ENCODE data around the gene MRPL48.
A peak's percentile ranks its signal among the peaks of the same experiment; 100 is the strongest.
"Not testable (repeated sequence)": the region's sequence is repeated elsewhere in the genome, so short reads cannot be mapped to it uniquely, and the experiment has no call there.

MRPL48 gene

DNA sequence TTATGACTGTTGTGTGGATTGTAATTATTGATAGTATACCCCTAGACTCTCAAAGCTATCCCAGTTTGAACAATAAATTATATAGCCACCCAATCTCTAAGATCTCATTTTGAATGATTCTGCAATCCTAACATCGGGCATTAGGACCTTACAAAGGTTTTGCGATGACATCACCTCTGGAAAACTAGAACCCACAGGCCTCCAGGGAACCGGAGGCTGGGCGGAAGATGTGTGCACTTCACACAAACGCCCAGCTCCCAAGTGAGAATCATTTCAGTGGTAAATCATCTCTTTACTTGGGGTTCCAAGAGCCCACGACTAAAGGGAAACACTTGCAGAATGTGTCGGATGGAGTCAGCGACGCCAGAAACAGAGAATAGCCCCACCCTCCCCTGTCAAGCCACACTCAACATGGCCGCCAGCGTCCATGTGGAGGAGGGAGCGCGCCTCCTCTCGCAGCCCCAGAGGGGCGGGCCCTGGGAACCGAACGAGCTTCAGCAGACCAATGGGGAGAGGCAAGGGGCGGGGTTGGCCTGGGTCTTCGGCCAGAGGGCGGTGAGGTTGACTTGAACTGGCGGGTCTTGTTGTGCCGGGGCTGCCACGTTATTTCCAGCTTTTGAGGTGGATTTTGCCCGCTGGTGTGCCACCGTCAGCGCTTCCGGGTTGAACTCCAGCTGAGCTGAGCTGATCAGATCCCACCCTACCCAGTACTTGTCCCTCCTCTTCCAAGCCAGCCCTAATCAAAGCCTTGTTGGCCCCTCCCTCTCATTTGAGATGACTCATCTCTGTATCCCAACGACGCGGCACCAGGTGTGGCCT, 8.4 kb upstream of the MRPL48 start:
- peak; percentile 96 for DNase-seq (ENCODE audit: low spot score)

DNA sequence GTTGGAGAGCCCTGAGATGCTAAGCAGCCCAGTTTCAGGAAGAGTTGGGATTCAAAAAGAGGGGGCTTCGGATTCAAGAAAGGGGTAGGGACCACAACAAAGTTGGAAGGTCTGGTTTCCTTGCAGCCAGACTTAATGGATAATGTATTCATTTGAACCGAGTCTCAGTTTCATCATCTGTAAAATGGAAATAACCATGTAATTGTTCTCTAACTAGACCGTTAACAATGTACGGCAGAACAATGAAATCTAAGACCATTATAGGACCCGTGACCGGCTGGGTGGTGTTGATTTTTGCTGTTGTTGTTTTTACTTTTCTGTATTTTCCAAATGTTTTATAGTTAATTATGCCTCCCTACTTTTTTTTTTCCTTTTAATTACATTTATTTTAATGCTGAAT, 6.4 kb upstream of the MRPL48 start:
- DNase-seq (ENCODE audit: low spot score): no peak

DNA sequence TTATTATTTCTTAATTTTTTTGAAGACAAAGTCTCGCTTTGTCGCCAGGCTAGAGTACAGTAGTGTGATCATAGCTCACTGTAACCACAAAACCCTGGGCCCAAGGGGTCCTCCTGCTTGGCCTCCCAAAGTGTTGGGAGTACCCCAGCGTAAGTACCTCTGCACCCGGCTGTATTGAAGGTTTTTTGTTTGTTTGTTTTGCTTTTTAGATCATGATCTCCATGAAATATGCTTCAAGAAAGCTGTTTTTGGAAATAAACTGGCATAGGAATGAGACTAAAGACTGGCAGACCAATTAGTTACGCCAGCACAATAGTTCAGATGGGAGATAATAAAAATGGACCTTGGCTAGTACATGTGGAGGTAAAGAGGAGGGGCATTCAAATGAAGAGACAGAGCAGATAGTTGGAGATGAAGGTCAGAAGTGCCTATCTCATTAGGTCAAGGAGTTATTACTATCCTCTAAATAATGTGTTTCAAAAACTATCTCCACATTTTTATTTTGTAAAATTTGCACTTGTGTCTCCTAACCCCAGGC, 4.1 kb upstream of the MRPL48 start:
- no peak for DNase-seq (ENCODE audit: low spot score)

DNA sequence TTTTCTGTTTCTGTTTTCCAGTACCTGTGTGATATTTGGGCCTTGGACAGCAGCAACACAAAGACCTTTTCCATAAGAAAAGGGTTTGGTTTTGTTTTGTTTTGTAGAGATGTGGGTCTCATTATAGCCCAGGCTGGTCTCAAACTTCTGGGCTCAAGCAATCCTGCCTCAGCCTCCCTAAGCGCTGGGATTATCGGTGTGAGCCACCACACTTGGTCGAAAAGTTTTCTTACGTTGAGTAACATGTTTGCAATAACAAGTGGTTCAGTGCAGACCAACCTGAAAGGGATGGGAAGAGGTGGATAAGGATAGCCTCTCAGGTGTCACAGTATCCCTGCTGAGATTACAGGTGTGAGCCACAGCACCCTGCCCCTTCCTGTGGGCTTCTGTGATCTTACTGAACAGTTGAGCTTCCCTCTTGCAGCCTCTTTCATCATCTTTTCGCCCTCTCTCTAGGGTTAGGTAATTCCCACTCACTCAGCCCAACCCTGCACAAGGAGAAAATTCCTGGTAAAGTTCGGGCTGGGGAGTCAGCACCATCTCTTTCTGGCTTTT, 3.5 kb upstream of the MRPL48 start:
- no peak for DNase-seq (ENCODE audit: low spot score)

DNA sequence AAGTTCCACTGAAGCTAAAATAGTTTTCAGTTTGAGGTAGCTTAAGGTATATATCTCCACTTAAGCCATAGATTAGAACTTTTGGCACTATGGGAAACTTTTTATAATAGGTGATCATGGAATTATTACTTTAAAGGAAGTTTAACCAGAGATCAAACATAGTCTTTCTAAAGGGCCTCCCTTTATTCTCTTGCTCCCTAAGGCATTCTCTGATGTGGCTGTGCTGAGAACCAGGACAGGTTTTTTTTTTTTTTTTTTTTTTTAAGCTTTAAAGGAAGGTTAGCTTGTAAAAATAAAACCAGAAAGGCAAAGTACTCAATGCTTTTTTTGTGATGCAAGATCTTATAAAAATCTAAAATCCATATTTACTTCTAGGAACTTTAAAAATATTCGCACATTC, 2.9 kb upstream of the MRPL48 start:
- DNase-seq (ENCODE audit: low spot score): no peak

DNA sequence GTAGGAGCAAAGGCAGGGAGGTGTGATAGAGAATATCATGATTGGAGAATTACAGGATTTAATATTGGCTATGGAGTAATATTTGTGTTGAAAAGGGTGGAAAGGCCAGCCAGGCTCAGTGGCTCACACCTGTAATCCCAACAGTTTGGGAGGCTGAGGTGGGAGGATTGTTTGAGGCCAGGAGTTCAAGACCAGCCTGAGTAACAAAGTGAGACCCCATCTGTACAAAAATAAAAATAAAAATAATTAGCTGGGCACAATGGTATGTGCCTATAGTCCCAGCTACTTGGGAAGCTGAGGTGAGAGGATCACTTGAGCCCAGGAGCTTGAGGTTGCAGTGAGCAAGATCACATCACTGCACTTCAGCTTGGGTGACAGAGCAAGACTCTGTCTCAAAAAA, 2.2 kb upstream of the MRPL48 start:
- DNase-seq (ENCODE audit: low spot score): not testable (repeated sequence)

DNA sequence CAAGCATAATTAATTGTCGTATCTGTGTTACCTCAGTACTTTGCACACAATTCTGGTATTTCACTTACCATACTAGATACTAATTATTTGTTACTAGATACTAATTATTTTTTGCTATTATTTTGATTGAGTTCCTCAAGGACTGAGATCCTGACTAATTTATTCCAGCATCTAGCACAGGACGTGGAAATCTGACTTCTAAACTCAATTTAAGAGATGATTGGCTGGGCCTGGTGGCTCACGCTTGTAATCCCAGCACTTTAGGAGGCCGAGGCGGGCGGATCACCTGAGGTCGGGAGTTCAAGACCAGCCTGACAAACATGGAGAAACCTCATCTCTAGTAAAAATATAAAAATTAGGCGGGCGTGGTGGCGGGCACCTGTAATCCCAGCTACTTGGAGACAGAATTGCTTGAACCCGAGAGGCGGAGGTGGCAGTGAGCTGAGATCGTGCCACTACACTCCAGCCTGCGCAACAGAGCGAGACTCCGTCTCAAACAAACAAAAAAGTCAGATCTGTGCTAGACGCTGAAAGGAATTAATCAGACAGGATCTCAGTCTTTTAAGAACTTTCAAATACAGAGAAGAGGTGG, 527 bp upstream of the MRPL48 start:
- DNase-seq (ENCODE audit: low spot score): no peak

DNA sequence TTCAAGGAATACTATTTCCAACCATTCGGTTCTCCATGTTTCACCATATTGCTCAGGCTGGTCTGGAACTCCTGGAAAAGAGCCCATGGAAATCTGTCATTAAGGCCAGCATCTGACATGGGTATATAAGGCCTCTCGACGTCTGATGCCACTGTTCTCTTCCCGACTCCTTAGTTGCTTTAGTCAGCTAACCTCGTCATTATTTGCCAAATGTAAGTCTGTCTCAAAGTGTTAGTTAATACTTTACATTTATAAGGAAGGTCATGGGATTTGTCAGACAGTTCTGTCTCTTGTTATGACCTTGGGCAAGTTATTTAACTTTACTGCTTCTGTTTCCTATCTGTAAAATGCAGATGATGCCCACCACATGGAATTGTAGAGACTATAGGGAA, 1.6 kb downstream of the MRPL48 start:
- DNase-seq (ENCODE audit: low spot score): no peak

DNA sequence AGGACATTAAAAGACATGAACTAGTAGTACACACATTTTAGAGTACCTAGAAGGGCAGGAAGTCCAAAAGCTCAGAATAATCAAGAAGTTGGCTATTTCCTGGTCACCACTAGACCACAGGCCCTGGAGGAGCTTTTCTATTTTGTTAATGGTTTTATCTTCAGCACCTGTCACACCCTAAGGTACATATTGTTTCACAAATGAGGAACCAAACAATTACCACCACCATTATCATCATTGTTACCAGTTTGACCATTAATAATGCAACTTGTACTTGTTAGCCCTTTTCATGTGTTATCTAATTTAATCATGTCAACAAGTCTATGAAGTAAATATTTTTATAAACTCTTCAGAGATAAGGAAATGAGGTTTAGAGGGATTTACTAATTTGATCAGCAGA, 4.9 kb downstream of the MRPL48 start:
- no peak for DNase-seq (ENCODE audit: low spot score)

DNA sequence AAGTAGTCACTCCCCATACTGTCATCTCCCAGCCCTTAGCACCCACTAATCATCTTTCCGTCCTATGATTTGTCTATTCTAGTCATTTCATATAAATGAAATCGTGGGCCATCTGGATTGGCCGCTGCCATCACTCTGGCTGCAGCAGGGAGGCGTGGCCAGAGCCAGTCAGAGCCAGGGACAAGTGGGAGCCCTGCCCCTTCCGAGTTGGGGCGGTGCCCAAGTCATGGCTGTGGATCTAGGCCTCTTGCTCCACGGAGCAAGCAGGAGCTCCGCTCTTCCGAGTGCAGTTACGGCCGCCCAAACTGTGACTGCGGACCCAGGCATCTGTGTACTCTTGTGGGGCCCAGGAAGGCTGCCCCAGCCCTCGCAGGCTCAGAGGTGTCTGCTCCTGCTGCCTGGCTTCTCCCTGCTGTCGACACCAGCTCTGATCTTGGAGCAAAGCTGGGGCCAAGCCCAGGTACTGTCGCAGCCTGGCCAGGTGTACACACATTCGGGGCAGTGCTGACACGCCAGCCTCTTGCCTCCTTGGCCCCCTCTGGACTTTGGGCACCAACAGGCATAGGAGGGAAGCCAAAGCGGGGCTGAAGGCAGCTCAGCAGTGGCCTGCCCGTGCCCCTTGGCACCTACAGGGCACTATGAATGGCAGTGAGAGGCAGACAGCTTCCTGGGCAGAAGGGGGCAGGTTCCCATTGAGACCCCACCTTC, 8.4 kb downstream of the MRPL48 start:
- no peak for DNase-seq (ENCODE audit: low spot score)

DNA sequence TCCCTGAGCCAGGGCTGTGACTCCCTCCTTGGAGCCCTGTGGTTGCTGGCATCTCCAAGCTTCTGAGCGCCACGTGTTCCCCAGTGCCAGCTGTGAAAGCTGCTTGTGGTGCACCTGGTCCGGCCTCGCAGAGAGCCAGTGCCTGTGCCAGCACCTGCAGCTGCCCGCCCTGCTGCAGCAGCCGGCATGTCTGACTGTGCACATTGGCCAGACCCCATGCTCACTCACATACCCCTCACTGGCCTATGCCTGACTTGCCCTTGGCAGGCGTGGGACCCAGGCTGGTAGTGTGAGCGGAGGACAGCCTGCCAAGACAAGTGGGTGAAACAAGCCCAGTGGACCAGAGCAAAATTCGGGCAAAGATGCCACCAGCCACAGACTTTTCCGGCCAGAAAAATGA, 9.8 kb downstream of the MRPL48 start:
- DNase-seq (ENCODE audit: low spot score): no peak

DNA sequence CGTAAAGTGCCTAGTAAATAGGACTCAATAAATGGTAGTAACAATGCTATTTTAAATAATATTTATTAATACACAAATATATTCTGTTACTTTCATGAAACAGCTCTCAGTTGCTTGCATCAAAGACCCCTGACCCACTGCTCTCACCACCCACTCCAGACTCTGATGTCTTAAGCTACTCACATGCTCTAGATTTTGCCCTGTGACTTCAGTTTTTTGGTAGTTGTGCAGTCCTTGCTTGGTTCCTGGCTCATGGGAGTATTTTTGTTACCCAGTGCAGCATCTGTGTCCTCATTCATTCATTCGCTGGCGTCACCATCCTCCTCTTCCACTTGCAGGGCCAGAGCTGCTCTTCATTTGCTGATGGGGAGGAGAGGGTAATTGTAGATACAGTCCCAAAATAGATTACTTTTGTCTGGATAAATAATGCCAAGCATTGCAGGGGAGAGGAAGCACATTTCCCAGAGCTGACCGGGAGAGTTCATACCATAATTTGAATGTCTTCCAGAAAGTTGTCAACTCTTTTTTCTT, 12.7 kb downstream of the MRPL48 start:
- no peak for DNase-seq (ENCODE audit: low spot score)

DNA sequence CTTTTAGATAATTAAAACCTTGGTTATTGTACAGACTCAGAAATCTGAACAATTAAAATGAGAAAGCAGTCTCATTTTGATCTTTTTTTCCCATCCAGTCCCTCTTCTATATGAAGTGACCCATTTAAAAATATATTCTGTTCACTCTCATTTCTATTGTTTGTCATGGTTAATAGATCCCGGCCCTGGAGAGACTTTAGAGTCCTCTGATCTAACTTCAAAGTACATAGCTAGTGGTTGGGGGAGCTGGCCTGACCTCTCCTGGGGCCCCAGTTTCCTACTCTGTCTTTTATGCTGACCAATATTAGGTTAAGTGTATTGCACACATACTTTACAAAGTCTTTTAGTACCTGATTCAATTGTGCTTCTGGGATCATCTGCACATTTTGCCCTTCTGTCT, 13.5 kb downstream of the MRPL48 start:
- DNase-seq (ENCODE audit: low spot score): no peak

DNA sequence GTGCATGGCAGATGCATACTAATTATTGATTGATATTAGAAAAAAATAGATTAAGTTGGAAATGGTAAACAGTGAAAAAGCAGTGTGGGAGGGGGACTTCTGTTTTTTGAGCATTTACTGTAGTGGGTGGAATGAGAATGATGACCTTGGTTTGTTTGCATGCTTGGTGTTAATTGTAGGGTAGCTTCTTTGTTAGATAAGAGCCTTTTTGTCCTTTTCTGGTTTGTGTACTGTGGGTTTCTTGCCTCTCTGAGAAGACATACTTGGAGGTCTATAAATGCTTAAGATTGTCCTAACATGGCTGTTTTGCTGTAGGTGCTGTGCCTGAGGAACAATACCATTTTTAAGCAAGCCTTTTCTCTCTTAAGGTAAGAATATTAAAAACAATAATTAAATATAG, 17.0 kb downstream of the MRPL48 start:
- no peak for DNase-seq (ENCODE audit: low spot score)

DNA sequence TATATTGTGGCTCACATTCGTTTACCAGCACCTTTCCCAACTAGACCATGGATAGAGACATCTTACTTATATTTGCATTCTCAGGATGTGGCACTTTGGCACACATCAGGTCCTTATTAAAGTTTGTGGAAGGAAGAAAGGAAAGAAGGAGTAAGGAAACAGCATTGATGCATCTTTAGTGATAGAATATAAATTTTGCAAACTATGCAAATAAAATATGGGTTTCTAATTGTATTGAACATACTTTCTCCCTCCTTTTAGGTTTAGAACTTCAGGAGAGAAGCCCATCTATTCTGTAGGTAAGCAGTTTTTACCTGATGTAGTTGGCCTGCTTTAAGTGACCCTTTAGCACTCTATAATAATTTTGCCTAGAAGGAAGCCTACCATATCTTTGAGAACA, 20.4 kb downstream of the MRPL48 start:
- DNase-seq (ENCODE audit: low spot score): no peak

DNA sequence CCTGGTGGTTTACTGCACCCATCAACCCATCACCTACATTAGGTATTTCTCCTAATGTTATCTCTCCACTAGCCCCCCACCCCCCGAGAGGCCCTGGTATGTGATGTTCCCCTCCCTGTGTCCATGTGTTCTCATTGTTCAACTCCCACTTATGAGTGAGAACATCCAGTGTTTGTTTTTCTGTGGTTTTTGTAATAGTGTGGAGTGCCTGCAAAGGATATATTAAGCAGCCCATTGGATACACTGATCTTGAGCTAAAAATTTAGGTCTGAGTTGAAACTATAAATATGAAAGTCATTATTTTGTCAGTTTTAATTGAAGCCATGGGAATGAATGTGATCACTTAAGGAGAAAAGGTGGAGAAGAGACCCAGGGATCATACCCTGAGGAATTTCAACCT, 23.0 kb downstream of the MRPL48 start:
- DNase-seq (ENCODE audit: low spot score): no peak

DNA sequence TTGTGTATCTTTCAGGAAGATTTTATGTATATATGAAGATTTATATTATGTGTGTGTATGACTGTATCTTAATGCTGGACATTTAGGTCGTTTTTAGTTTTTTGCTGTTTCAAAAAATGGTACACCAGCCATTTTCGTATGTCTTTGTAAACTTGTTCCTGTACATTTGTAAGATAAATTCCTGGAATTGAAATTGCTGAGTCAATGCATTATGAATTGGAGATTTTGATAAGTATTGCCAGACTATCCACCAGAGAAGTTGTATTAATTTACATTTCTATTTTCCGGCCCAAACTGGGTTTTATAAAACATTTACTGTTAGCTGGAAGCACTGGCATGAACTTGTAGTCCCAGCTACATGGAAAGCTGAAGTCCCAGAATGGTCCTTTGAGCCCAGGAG, 24.6 kb downstream of the MRPL48 start:
- no peak for DNase-seq (ENCODE audit: low spot score)

DNA sequence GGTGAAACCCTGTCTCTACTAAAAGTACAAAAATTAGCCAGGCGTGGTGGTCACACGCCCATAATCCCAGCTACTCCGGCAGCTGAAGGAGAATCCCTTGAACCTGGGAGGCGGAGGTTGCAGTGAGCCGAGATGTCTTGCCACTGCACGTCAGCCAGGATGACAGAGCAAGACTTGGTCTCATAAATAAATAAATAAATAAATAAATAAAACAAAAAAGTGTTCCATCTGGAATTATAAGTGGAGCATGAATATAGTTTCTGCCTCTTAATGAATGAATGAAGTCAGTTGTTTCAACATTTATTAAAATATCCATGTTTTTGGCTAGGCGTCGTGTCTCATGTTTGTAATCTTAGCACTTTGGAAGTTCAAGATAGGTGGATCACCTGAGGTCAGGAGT, 27.1 kb downstream of the MRPL48 start:
- no peak for DNase-seq (ENCODE audit: low spot score)

DNA sequence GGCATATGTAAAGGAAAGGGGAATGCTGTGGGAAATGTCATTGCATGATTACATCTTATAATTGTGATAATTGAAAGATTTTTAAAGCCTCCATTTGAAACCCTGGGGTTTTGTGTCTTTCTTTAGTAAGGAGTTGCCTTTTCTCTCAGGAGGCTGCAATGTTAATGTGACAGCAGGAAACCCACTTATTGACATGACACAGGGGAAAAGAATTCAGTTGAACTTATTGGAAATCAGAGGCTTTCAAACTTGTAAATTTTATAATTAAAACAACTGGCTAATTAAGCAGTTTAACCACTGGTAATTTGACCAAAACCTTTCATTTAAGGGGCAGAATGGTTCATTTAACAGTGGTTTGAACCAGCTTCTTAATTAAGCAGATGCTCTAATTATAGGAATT, 31.2 kb downstream of the MRPL48 start:
- DNase-seq (ENCODE audit: low spot score): no peak

DNA sequence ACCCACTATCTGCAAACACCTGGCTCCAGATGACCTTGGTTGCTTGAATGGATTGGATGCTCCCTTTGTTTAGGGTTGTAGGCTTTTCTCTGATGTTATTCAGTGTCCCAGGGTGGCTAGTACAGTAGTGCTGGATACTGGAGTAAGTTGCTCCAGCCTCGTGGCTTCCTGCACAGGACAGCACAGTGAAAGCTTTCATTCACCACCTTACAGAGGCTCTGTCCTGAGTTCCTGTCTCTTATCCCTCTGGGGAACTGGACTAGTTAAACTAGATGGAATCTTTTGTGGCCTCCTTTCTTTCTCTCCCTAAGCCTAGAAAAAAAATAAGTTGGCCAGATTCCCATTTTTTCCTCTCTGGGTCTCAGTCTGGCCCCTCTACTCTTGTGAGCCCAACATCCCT, 42.6 kb downstream of the MRPL48 start:
- DNase-seq (ENCODE audit: low spot score): no peak

DNA sequence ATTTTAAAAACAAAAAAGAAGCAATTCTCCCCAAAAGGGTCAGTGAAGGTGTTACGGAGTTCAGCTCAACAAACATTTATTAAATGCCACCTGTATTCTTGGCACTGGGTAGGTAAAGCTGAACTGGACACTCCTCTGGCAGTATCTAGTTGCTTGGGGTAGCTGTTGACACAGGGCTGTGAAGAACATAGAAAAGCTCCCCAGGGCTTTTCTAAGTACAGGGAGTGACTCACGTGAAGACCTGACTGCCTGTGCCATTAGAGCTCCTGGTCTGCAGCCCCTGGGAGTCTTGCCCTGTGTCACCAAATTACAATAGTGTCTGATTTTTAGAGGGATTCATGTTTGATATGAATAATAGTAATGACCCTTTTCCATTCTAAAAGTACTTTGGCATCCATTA, 45.4 kb downstream of the MRPL48 start:
- no peak for DNase-seq (ENCODE audit: low spot score)

DNA sequence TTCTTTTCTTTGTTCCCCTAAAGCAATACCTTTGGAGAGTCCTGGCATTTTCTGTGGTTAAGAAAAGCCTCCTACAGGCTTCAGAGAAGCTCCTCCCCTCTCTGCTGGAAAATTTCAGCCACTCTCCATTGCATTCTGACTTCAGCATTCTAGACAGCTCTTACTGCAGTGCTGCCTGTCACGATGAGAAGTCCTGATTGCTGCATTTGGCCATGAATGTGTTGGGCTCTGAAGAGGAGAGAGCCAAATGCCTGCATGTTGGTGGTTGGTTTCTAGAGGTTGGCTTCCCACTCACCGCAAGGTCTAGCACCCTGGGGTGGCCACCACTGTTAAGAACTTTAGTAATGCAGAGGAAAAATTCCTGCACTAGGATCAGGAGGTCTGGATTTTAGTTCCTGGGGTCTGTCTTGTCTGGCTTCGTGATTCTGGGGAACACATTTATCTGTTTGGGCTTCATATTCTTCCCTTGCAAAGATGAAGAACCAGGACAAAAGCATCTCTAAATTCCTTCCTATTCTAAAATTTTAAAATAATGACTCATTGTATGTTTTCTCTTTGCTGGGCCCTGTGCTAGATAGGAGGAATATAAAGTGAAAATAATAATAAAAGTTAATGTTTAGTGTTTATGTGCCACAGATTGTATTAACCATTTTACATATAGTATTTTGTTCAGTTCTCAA, 50.9 kb downstream of the MRPL48 start:
- DNase-seq (ENCODE audit: low spot score): no peak

All from germinal center (tissue), 1 donor.